GM21619 (cell line): ENCODE results near the gene PTGDS.

Experiments
- ATAC-seq: cut with Tn5 transposase; IDR thresholded peaks from one replicate; pipeline ENCODE4 v1.9.1; 2021; ENCODE audit not compliant: unreplicated experiment

PTGDS gene

GRCh38 chr9:136957461-136957860, 19.8 kb upstream of the PTGDS start:
- no peak for ATAC-seq

GRCh38 chr9:136957901-136958300, 19.4 kb upstream of the PTGDS start:
- ATAC-seq = no peak

- no peak for ATAC-seq
Measured at GRCh38 chr9:136958473-136958872, 18.8 kb upstream of the PTGDS start.

- no peak for ATAC-seq
Measured at GRCh38 chr9:136958898-136959850, 18.1 kb upstream of the PTGDS start.

- no peak for ATAC-seq
Measured at GRCh38 chr9:136960212-136960937, 16.9 kb upstream of the PTGDS start.

- no peak for ATAC-seq
Measured at GRCh38 chr9:136960938-136961275, 16.4 kb upstream of the PTGDS start.

- ATAC-seq = no peak
Measured at GRCh38 chr9:136961279-136962065, 15.8 kb upstream of the PTGDS start.

GRCh38 chr9:136962163-136962562, 15.1 kb upstream of the PTGDS start:
- ATAC-seq = no peak

- ATAC-seq = no peak
Measured at GRCh38 chr9:136962701-136963248, 14.5 kb upstream of the PTGDS start.

- no peak for ATAC-seq
Measured at GRCh38 chr9:136963341-136963740, 14.0 kb upstream of the PTGDS start.

- ATAC-seq = no peak
Measured at GRCh38 chr9:136963751-136964150, 13.6 kb upstream of the PTGDS start.

- ATAC-seq = no peak
Measured at GRCh38 chr9:136964171-136964689, 13.1 kb upstream of the PTGDS start.

GRCh38 chr9:136964833-136965422, 12.4 kb upstream of the PTGDS start:
- ATAC-seq = no peak

- ATAC-seq = no peak
Measured at GRCh38 chr9:136965771-136966484, 11.4 kb upstream of the PTGDS start.

GRCh38 chr9:136968333-136969127, 8.8 kb upstream of the PTGDS start:
- ATAC-seq = no peak

GRCh38 chr9:136969150-136969549, 8.2 kb upstream of the PTGDS start:
- ATAC-seq = no peak

- ATAC-seq = no peak
Measured at GRCh38 chr9:136969774-136970173, 7.5 kb upstream of the PTGDS start.

GRCh38 chr9:136970361-136970760, 6.9 kb upstream of the PTGDS start:
- ATAC-seq = no peak

GRCh38 chr9:136971746-136972145, 5.6 kb upstream of the PTGDS start:
- ATAC-seq = no peak
